Measurements from ENCODE around the gene TPPP2.
"Not testable (repeated sequence)": the region's sequence is repeated elsewhere in the genome, so short reads cannot be mapped to it uniquely, and the experiment has no call there.

TPPP2 gene

GRCh38 chr14:21038441-21039422 lies 8.7 kb downstream of the TPPP2 start:
- no peak overlapping the region for H3K4me3 ChIP-seq (ENCODE audit: low read length)
- no peak for TF ChIP-seq CTCF (IDR thresholded peaks at IDR 0.05; ENCODE audit: insufficient read depth, low read depth, low read length, missing control alignments)
- no peak for DNase-seq (ENCODE audit: low read depth)

DNA sequence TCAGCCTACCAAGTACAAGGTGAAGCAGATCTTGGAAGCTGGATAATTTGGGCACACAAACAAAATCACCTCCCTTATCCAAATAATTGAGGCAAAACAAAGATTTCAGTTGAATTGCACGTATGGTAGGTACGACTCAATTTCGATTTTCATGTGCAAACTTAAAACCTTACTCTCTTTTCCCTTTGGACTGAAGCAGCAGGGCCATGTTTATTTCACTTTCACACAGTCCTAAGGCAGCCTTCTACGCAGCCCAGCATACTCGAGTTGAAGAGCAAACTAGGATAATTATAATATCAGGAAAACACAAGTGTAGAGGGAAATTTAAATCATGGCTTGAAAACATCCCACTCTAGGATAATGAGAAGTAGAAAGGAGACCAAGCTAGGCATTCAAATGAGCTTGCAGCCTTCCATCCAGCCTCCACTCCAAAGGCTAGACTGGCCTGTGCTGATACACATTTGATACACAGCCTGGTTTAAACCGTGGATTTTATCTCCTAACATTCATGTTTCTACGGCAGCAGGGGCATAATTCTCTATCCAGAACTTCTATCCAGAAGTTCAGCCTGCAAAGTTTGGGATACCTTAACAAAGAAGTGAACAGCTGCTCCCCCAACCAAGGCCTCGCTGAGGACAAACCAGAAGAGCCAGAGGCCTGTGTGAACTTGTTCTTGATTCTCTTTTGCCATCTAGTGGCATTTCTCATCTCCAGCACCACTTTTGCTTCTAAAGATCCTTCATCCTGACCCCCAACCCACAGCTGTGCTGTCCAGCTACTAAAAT lies 9.8 kb downstream of the TPPP2 start:
- no peak overlapping the region for H3K4me3 ChIP-seq (ENCODE audit: low read length)
- TF ChIP-seq CTCF (IDR thresholded peaks at IDR 0.05; ENCODE audit: insufficient read depth, low read depth, low read length, missing control alignments) = peak; percentile 79
- peak; percentile 81 for DNase-seq (ENCODE audit: low read depth)

DNA sequence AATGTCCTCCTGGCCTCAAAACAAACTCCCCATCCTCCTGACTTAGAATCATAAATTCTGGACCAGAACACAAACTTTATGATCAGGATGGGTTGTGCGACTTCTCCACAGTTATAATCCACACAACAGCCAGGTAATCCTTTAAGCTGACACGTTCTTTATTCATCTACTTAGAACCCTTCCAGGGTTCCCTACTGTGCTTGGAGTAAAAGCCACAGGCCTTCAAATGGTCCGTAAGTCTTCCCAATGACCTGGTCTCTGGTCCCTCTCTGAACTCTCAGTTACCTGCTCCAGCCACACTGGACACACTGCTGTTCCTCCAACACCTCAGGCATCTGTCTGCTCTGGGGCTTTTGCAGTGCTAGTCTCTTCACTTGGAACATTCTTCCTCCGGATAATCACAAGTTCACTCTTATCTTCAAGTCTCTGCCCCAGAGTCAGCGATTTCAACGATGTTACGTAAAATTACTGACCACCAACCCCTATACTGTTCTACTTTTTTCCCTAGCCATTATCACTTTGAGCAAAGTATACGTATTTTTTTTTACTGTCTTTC lies 10.4 kb downstream of the TPPP2 start:
- no peak overlapping the region for H3K4me3 ChIP-seq (ENCODE audit: low read length)
- no peak for DNase-seq (ENCODE audit: low read depth)
- no peak for TF ChIP-seq CTCF (IDR thresholded peaks at IDR 0.05; ENCODE audit: insufficient read depth, low read depth, low read length, missing control alignments)

DNA sequence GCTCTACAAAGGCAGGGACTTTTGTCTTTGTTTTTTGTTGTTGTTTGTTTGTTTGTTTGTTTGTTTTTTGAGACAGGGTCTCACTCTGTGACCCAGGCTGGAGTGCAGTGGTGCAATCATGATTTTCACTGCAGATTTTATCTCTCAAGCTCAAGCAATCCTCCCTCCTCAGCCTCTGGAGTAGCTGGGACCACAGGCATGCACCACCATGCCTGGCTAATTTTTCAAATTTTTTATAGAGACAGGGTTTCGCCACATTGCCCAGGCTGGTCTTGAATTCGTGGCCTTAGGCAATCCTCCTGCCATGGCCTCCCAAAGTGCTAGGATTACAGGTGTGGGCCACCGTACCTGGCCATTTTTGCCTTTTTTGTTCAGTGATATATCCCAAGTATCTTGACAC lies 10.9 kb downstream of the TPPP2 start:
- not testable (repeated sequence) for H3K4me3 ChIP-seq (ENCODE audit: low read length); DNase-seq (ENCODE audit: low read depth)

DNA sequence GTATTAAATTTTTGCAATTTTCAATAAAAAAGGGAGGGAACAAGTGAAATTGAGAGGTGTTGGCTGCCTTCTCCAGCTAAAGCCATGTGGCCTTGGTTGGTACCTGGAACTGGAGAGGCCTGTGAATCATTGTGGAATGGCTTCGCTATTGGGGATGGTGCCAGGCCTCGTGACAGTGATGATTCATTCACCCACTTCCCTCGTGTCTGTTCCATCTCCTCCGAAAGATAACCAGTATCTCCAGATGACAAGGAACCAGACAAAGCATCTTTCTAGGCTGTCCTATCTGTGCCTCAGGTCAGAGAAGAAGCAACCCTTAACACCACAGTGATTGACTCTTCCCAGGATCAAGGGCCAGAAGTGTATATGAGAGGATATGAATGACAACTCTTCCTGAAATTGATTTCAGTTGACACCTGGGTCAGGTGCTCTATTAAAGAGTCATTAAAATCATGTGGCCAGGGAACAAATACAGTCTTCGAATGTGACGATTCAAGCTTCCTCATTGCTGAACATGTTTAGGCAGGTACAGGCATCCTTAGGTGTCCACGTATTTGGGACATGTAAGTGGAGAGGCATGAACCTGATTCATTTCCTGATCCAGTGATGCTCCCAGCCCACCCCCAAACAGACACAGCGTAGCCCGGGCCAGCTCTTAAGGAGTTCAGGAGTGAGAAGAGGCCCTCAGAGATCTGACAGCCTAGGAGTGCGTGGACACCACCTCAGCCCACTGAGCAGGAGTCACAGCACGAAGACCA lies 11.8 kb downstream of the TPPP2 start, which contains the start of gene RNASE7:
Gene RNASE7, plus strand, starts transcription at position 687 of the 758 bp plus-strand sequence. CDS start 631 bp downstream, outside the sequence.
- TF ChIP-seq CTCF (IDR thresholded peaks at IDR 0.05; ENCODE audit: insufficient read depth, low read depth, low read length, missing control alignments) = no peak
- H3K4me3 ChIP-seq (ENCODE audit: low read length) = peak within 1 kb of the TSS; percentile 21
- peak; percentile 98 for DNase-seq (ENCODE audit: low read depth)

DNA sequence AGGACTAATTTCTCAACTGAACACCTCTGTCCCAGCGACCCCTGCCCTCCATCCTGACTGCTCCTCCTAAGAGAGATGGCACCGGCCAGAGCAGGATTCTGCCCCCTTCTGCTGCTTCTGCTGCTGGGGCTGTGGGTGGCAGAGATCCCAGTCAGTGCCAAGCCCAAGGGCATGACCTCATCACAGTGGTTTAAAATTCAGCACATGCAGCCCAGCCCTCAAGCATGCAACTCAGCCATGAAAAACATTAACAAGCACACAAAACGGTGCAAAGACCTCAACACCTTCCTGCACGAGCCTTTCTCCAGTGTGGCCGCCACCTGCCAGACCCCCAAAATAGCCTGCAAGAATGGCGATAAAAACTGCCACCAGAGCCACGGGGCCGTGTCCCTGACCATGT lies 12.9 kb downstream of the TPPP2 start:
- DNase-seq (ENCODE audit: low read depth) = no peak
- TF ChIP-seq CTCF (IDR thresholded peaks at IDR 0.05; ENCODE audit: insufficient read depth, low read depth, low read length, missing control alignments) = no peak
- H3K4me3 ChIP-seq (ENCODE audit: low read length) = no peak overlapping the region

Measured in epithelial cell of esophagus (primary cell).